HL-60/S4 treated with phorbol 12-myristate 13-acetate at 8.2 ng/mL for 4 days and 3 days (cell line): Measurements from ENCODE around the gene UXS1.
"Not testable (repeated sequence)": the region's sequence is repeated elsewhere in the genome, so short reads cannot be mapped to it uniquely, and the experiment has no call there.

Experiments used
- in situ Hi-C: fragments of 300-500 bp; cut with MboI; formaldehyde crosslinking; loops from 2 replicates; pipeline ENCODE4 v1.15.0; 2022; ENCODE audit warnings: low sequenced_read_pairs

Gene UXS1

GRCh38 chr2:106193977-106194778 is at the start of gene UXS1:
UXS1 (minus strand) TSS chr2:106194301; CDS start chr2:106194241, 60 bp downstream.
- in situ Hi-C loops, result no loop called here

GRCh38 chr2:106239491-106239890 is 45.4 kb upstream of the UXS1 start:
- in situ Hi-C loops, result not testable (repeated sequence)

- in situ Hi-C loops, result not testable (repeated sequence)
These were observed 41.3 kb upstream of the UXS1 start for GRCh38 chr2:106235392-106235791.

GRCh38 chr2:106233350-106233706 is 39.2 kb upstream of the UXS1 start:
- in situ Hi-C loops, result no loop called here

- in situ Hi-C loops, result no loop called here
These were observed 38.7 kb upstream of the UXS1 start for GRCh38 chr2:106232638-106233349.

- in situ Hi-C loops, result no loop called here
These were observed 29.2 kb upstream of the UXS1 start for GRCh38 chr2:106223347-106223746.

GRCh38 chr2:106222057-106222456 is 28.0 kb upstream of the UXS1 start:
- in situ Hi-C loops, result not testable (repeated sequence)

- in situ Hi-C loops, result no loop called here
These were observed 25.7 kb upstream of the UXS1 start for GRCh38 chr2:106219813-106220212.

GRCh38 chr2:106219157-106219556 is 25.1 kb upstream of the UXS1 start:
- in situ Hi-C loops, result not testable (repeated sequence)

- in situ Hi-C loops, result no loop called here
These were observed 14.8 kb upstream of the UXS1 start for GRCh38 chr2:106208874-106209273.

GRCh38 chr2:106208399-106208798 is 14.3 kb upstream of the UXS1 start:
- in situ Hi-C loops, result no loop called here

GRCh38 chr2:106207246-106207645 is 13.1 kb upstream of the UXS1 start:
- in situ Hi-C loops, result no loop called here

GRCh38 chr2:106205488-106205887 is 11.4 kb upstream of the UXS1 start:
- in situ Hi-C loops, result no loop called here

- in situ Hi-C loops, result not testable (repeated sequence)
These were observed 10.4 kb upstream of the UXS1 start for GRCh38 chr2:106204551-106204950.

- in situ Hi-C loops, result no loop called here
These were observed 7.6 kb upstream of the UXS1 start for GRCh38 chr2:106201661-106202060.

- in situ Hi-C loops, result no loop called here
These were observed 3.8 kb upstream of the UXS1 start for GRCh38 chr2:106197878-106198277.

GRCh38 chr2:106195981-106196380 is 1.9 kb upstream of the UXS1 start:
- in situ Hi-C loops, result no loop called here

- in situ Hi-C loops, result no loop called here
These were observed 1.4 kb upstream of the UXS1 start for GRCh38 chr2:106195456-106195855.

- in situ Hi-C loops, result no loop called here
These were observed 468 bp downstream of the UXS1 start for GRCh38 chr2:106193690-106193976.

- in situ Hi-C loops, result no loop called here
These were observed 1.1 kb downstream of the UXS1 start for GRCh38 chr2:106192752-106193689.

GRCh38 chr2:106191511-106192016 is 2.5 kb downstream of the UXS1 start:
- in situ Hi-C loops, result no loop called here
